GM12801 (cell line): ENCODE measurements around the gene PIEZO2.

Source experiments
- CTCF ChIP-seq: IDR thresholded peaks from one replicate; pipeline ENCODE4 v1.5.1; 2011; ENCODE audit warnings: control low read depth; ENCODE audit not compliant: insufficient read length; ENCODE audit errors: extremely low read depth

PIEZO2 gene

GRCh38 chr18:10736984-10737383, 412.4 kb downstream of the PIEZO2 start:
- no peak for TF ChIP-seq CTCF

GRCh38 chr18:10732990-10733389, 416.4 kb downstream of the PIEZO2 start:
- TF ChIP-seq CTCF, result no peak

- TF ChIP-seq CTCF, result no peak
Measured at GRCh38 chr18:10727477-10727876, 421.9 kb downstream of the PIEZO2 start.

- TF ChIP-seq CTCF, result no peak
Measured at GRCh38 chr18:10726198-10727068, 422.9 kb downstream of the PIEZO2 start.

- TF ChIP-seq CTCF, result no peak
Measured at GRCh38 chr18:10724666-10725065, 424.7 kb downstream of the PIEZO2 start.

GRCh38 chr18:10723496-10723895, 425.9 kb downstream of the PIEZO2 start:
- TF ChIP-seq CTCF, result no peak

DNA sequence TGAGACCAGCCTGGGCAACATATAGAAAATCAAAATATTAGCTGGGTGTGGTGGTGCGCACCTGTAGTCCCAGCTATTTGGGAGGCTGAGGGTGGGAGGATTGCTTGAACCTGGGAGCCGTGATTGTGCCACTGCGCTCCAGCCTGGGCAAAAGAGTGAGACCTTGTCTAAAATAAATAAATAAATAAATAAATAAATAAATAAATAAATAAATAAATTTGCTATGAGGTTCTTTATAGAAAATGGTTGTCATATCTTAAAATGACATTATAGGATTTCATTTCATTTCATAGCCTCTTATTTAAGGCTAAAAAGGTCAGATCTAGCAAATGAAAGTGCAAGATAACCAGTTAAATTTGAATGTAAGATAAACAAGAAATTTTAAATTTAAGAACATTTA, 430.6 kb downstream of the PIEZO2 start:
- no peak for TF ChIP-seq CTCF
